NCI-H128 (cell line): ENCODE data around the gene GSE1.

Source experiments
- DNase-seq: peaks from one replicate; lab custom pipeline; 2025; ENCODE audit not compliant: unreplicated experiment; lab: John Stamatoyannopoulos, UW

The GSE1 gene

GRCh38 chr16:85631802-85632393, 18.8 kb downstream of the GSE1 start:
- DNase-seq = no peak

DNA sequence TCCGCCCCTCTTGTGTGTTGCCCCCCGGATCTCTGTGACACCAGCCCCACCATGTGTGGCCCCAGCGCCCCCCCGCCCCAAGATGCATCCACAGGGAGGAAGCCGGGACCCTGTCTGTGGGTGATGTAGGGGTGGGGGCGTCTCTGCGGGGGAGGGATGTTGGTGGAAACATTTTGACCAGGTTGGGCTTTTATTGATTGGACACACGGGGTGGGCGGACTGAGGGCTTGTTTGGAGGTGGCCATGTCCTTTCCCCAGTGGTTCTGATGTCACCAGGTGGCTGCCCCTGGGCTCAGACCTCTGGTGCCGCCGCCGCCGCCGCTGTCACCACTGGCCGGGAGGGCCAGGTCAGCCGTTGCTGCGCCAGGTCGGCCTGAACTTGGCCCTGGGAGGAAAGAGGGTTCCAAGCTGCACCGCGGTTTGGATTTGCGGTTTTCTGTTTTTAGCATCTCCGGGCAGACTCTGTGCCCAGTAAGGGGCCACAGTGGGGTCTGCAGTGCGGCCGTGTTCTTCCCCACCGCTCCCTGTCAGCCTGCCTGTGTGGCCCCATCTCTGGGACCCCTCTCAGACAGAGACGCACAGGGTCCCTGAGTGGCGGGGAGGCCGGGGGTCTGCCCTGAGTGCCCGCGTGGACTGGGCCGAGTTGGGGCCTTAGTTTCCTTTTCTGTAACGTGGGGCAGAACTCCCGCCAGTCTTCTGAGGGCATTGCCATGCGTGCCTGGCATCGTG, 19.8 kb downstream of the GSE1 start:
- no peak for DNase-seq

DNA sequence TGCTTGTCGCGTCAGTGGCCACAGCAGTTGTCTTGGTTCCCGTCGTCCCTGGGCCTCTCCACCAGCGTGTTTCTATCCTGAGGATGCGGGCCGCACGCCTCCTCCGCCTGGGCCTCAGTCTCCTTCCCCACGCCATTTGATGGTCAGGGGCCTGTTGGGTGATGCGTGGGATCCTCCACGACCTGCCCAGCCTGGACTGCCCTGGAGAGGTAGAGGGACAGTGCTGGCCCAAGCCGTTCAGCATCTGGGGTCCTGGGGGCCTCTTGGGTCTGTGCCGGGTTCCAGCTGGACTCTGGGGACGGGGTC, 20.3 kb downstream of the GSE1 start:
- DNase-seq = no peak

- no peak for DNase-seq
These were observed 20.8 kb downstream of the GSE1 start for GRCh38 chr16:85633888-85634287.

- DNase-seq = no peak
These were observed 21.8 kb downstream of the GSE1 start for GRCh38 chr16:85634747-85635544.

GRCh38 chr16:85635545-85636140, 22.5 kb downstream of the GSE1 start:
- no peak for DNase-seq

DNA sequence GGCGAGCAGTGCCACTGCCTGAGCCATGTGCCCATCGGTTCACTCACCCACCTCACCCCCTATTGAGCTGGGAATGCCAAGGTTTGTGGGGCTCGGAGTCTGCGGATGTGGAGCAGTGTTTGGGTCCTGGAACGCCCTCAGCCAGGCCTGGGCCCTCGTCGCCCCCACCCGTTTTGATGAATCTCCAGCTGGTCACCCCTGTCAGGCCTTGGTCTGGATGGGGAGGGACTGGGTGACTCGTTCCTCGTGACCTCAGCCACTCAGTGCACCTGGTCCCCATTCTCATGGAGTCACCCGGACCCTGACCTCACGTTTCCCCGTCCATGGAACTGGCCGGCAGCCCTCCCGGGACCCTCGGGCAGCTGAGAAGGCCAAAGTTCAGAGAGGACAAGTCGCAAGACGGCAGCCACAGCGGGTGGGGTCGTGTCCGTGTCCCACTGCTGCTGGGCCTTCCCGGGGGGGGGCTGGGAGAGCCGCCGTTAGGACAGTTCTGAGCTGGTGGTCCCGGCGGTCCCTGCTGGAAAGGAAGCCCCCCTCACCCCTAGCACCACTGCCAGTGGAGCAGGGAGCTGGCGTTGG, 23.2 kb downstream of the GSE1 start:
- no peak for DNase-seq

GRCh38 chr16:85637061-85637807, 24.1 kb downstream of the GSE1 start:
- no peak for DNase-seq

DNA sequence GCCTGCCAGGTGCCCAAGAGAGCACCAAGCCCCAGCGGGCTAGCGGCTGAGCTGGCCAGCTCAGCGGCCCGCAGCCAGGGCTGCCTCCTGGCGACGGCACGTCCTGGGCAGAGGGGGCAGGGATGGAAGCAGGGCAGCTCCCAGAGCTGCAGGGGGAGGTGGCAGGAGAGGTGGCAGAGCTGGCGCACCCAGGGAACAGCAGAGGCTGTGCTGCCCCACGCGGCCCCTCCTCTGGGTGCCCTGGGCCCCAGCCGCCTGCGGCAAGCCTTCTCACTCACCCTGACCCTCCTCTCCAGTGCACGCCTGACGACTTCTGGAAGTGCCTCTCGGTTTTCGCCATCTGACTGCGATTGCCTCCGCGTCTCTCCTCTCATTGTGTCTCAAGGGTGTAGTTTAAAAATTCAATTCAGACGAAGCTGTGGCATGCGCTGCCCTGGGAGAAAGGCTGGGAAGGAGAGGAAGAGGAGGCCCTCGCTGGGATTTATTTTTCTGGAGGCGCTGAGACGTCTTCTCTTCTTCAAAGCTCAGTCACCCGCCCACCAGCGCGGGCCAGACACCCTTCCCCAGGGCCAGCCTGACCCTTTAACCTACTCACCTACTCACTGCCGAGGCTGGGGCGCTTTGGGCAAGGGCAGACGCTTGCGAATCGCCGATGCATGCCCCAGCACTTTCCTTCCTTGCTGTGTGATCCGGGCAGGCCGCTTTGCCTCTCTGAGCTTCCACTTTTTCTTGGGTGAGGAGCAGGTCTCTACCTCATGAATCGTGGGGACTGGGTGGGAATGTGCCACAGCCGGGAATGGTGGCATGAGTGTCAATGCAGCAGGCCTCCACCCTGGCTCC, 24.9 kb downstream of the GSE1 start:
- no peak for DNase-seq

DNA sequence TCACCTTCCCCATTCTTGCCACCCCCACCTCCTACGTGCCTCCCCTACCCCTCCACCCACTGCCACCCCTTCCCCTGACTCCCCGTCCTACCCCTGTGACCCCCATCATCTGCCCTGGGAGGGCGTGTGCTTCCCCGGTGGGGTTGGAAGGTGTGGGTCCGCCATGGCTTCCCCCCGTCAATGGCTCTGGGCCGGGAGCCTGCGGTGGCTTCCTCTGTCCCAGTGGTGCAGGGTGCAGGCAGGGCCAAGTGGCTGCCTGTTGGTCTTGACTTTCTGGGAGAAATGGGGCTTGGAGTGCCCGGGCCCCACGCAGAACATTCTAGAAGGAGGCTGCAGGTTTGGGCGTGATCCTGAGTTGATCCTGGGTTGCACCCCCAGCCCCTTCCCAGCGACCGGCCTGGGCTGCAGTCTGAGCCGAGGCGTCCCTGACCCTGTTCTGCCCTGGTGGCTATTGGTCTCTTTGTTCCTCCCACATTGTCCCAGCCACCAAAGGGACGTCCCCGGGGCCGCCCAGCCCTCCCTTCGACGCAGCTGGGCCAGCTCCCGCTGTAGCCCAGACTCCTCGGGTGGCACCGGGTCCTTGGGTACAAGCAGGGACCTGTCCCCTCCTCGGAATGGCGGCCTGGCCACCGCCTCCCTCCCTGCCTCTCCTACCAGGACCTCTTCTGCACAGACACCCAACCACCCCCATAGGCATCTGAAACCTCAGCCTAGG, 25.7 kb downstream of the GSE1 start:
- DNase-seq = no peak

GRCh38 chr16:85639529-85640253, 26.6 kb downstream of the GSE1 start:
- DNase-seq = no peak

DNA sequence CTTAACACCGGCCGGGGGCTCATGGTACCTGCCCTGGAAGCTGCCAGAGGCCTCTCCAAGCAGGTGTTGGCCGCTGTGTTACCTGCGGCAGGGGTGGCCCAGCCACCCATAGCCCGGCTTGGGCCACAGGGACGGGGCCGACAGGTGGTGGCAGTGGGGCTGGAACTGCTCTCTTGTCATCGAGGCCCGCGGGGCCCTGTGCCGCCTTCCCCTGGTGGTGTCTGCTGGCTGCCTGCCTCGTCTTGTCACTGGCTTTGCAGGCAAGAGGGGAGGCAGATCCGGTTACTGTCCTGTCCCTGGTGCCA, 27.1 kb downstream of the GSE1 start:
- DNase-seq = no peak

DNA sequence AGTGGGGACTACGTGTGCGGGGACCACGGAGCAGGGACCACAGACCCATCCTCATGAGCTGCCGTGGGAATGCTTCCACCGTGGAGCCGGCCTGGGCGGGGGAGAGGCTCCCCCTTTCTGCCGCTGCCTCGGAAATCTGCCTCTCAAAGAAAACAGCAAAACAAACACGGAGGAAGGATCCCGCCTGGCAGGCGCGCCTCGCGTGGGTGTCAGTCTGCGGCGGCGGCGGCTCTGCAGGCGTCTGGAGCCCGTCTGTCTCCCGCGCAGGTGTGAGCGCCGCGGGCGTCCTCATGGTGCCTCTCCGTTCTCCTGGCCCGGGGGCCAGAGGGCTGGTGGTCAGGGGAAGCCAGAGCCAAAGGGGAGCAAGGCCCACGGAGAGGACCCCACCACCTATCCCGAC, 27.5 kb downstream of the GSE1 start:
- DNase-seq = no peak

- no peak for DNase-seq
These were observed 28.2 kb downstream of the GSE1 start for GRCh38 chr16:85641305-85641704.

GRCh38 chr16:85641776-85642176, 28.7 kb downstream of the GSE1 start:
- DNase-seq = no peak

GRCh38 chr16:85642762-85643358, 29.7 kb downstream of the GSE1 start:
- DNase-seq = peak; percentile 43

GRCh38 chr16:85643631-85644030, 30.5 kb downstream of the GSE1 start:
- DNase-seq = no peak

DNA sequence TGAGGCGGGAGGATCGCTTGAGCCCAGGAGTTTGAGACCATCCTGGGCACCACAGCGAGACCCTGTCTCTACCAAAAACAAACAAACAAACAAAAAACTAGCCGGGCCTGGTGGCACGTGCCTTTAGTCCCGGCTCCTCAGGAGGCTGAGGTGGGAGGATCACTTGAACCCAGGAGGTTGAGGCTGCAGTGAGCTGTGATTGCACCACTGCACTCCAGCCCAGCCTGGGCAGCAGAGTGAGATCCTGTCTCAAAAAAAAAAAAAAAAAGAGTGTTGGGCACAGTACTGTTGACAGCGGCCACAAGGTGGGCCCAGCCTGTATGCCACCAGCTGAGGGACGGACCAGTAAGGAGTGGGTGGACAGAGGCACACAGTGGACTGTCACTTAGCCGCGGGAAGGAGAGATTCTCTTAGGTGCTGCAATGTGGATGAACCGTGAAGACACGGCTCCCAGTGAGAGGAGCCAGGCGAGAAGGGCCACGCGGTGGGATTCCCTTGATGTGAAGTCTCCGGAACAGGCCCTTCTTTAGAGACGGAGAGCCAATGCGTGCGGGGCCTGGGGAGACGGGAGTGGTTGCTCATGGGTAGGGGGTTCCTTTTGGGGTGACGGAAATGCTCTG, 31.1 kb downstream of the GSE1 start:
- no peak for DNase-seq
